Stimulated activated CD4-positive, alpha-beta T cell treated with anti-CD3 and anti-CD28 coated beads, Interleukin-1b, Interleukin-23, amount 100 ng/mL, for 4 hours (primary cell): ENCODE measurements around the gene PYGB.
"Not testable (repeated sequence)": the region's sequence is repeated elsewhere in the genome, so short reads cannot be mapped to it uniquely, and the experiment has no call there.

ENCODE experiments used
- DNase-seq, 2 donors: peaks; one replicate each; pipeline ENCODE4 v3.0.0-alpha.2; 2020; ENCODE audit warnings: low read depth in 2 of 2

The PYGB gene

GRCh38 chr20:25249198-25249931 is 1.5 kb downstream of the PYGB start:
- DNase-seq = no peak

DNA sequence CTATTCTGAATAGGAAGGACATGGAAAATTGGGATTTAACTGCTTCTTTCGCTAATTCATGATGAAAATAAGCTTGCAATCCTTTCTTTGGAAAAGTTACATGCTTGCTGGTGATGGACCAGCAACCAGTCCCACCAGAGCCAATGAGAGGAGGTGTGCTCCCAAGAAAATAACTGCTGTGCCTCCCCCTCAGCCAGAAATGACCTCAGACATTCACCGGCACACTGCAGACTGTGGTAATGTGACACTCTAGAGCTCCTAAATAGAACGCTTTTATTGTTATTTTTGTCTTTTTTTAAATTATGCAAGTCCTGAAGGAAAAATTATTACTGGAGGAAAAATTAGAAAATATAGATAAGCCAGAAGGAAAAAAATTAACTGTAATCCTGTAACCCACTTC is 2.6 kb downstream of the PYGB start:
- DNase-seq = no peak

GRCh38 chr20:25251019-25251418 is 3.1 kb downstream of the PYGB start:
- DNase-seq = no peak

GRCh38 chr20:25251558-25251957 is 3.7 kb downstream of the PYGB start:
- DNase-seq = no peak

DNA sequence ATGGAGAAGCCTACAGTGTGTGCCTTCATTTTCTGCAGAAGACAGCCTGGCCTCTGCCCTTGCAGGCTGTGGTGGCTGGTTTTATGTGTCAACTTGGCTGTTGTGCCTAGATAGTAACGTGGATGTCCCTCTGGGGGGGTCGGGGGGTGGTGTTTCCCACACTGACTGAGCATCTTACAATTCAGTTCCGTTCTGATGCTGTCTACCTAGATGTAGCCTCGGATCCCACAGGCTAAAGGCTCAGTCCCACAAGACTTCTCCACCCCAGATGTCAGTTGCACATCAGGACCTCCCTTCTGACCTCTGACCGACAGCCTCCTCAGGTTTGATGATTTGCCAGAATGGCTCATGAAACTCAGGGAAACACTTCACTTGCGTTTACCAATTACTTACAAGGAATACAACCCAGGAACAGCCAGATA is 4.4 kb downstream of the PYGB start:
- no peak for DNase-seq

DNA sequence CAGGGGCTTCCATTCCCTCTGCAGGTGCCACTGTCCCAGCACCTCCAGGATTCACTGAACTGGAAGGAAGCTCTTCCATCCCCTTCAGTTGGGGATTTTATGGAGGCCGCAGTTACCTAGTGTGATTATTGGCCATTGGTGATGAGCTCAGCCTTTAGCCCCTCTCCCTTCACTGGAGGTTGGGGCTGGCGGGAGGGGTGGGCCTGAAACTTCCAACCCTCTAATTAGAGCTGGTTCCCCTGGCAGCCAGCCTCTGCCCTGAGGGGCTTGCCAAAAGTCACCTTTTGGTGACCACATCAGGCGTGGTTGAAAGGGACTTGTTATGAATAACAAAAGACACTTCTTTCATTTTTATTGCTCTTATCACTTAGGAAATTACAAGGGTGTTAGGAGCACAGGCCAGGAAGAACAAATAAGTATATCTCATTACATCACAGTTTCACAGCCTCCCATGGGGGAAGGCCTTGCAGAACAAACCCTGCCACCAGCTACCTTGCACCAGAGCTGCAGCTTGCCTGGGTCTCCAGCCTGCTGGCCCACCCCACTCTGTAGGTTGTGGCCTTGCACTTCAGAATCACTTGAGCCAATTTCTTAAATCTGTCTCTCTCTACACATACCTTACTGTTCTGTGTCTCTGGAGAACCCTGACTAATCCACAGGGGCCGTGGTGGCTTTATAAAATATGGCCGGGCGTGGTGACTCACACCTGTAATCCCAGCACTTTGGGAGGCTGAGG is 5.0 kb downstream of the PYGB start:
- DNase-seq = no peak

DNA sequence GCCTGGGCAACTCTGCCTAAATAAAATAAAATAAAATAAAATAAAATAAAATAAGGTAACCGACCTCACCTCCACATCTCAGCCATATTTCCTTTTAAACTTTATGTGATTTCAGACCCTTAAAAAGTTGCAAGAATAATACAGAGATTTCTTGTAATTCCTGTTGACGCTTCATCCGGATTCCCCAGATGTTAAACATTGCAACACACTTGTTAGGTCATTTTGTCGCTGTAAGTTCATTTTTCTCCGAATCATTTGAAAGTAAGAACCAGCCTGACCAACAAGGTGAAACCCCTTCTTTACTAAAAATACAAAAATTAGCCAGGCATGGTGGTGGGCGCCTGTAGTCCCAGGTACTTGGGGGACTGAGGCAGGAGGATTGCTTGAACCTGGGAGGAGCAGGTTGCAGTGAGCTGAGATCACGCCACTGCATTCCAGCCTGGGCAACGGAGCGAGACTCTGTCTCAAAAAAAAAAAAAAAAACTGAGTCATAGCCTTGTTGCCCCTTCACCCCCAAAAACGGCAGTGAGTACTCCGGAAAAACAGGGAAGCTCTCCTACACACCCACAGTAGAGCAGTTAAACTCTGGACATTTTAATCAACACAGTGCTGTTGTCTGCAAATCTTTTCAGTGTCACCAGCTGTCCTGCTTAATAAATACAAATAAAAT is 5.9 kb downstream of the PYGB start:
- DNase-seq = no peak

DNA sequence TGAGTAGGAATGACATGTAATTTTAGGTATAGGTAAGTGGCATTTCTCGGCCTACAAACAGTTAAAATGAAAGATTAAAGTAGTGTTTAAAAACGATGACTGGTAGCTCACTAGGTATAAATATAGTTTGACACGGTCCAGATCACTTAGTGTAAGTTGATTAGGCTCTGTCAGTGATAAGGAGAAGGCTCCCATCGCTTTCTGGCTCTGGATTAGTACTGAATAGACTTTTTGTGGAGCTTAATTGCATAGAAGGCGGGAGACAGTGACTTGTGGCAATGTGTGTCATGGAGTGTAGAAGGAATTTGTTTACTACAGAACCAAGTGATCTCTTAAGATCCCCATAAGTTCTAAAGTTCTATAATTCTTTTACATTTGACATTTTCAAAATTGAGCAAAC is 6.7 kb downstream of the PYGB start:
- DNase-seq = no peak

DNA sequence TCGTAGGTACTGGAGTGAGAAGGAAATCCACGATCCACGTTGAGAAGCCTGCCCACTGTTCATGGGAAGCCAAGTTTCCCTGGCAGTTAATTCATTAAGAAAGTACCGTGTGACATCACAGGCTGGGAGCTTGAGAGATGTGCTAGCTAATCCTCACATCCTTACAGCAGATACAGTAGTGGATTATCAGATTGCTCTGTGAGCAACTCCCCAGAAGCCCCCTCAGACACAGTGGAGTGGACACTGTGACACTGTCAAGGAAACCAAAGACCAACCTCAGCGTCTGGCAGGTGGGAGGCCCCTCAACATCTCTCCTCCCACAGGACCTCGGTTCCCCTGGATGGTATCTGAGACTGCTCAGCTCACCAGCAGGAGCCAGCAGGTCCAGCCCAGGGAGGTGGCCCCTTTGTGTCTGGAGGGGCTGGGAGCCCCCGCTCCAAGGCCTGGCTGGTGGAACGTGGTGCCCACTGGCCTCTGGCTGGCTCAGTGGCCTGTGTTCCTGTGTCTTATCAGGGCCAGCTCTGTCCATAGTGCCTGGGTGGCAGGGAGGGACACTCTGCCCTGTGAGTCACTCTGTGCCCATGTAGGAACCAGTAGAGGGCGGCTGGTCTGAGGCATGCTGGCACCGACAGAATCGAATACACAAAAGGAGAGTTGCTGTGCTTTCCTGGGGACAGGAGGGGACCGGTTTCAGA is 7.2 kb downstream of the PYGB start:
- DNase-seq = no peak

GRCh38 chr20:25256226-25256859 is 8.5 kb downstream of the PYGB start:
- no peak for DNase-seq

- no peak for DNase-seq
These were observed 9.2 kb downstream of the PYGB start for GRCh38 chr20:25257130-25257529.

DNA sequence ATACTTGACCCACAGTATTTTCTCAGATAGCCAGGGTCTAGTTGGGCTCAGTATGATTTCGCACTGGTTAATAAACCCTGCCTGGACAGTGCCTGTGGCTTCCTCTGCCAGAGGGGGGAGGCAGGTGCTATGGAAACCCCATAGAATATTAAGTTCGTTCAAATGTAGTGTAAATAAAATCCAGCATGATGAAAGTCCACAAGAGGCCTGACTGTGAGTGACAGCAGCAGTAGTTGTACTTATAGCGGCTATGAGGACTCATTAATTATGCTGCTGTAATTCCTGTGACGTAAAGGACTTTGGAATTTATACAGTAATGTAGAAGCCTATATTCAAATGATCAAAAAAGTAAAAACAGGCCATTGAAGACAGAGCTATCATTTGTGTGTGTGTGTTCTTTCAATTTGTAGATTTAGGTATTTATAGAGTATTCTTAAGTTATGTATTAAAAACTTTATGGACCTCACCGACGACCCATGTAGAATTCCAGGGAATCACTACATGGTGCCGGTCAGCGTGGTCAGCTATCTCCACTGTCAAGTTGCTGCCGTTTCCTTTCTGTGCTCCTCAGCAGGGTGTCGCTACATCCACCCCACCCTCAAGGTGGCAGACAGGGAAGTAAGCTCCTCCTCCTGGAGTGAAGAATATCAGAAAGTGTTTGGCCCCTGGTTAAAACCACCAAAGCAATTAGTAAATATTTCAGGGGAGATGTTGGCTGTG is 10.0 kb downstream of the PYGB start:
- DNase-seq = no peak

DNA sequence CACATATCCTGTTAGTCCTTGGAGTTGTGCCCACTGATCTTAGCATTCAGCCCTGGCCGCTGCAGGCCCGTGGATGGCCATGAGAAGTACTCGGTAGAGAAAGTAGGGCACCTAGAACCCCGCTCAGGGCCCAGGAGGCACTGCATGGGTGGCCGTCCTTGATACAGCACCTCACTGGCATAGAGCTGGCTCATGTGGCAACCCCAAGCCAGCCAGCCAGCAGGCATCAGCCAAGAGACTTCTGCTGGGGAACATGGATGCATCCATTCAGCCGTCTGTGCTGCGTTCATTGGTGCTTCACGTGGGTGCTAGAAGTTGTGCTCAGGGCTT is 10.6 kb downstream of the PYGB start:
- DNase-seq = no peak

DNA sequence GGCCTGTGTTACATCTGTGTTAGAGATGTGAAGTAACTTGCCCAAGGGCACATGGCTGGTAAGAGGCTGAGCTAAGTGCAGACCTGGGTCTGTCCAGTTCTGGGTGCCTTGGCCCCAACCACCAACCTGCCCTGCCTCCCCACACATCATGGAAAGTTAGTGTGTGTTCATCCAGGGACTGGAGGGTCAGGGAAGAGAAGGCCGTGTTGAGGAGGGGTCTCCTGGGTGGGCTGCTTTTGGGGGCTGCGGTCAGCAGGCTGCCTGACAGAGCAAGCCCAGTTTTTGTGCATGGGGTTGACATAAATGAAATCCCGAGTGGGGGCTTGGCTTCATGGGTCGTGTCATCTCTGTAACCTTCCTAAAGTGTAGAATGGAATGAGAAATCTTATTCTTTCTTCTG is 10.9 kb downstream of the PYGB start:
- no peak for DNase-seq

DNA sequence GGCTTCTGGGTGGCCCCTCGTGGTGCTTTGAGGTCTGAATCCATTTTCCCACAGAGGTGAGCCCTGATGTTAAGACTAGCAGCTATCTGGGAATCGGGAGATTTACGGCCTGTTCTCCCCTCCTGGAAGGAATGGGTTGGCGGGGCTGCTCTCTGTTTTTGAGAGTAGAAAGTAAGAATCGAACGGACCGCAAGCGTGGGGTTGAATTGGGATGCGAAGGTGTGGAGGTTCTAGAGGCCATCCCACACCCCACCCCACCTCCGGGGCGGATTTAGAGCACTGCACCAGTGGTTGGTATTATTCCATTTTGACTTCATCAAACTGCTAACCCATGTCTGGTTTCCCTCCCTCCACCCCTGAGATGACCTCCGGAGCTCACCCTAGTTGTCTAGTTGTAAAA is 11.5 kb downstream of the PYGB start:
- DNase-seq = no peak

DNA sequence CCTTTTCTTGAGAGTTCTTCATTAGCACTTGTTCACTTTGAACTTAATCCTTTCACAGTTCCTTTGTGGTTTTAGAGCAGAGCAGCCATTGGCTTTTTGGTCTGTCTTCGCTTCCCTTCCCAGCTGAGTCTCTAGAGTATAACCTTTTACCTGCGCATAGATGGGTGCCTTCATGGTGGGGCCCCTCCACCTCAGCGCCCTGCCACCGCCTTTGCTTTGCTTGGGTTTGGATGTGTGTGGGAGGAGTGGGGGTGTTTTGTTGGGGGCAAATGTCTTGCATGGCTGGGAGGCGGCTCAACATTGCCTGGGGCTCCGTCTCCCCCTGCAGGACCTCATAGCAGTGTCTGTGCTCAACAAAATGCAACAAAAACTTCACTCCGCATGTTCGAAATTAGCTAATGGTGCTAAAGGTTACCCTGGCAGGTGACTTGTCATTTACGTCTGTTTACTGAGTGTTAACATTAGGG is 11.9 kb downstream of the PYGB start:
- DNase-seq = no peak

GRCh38 chr20:25260770-25261437 is 13.0 kb downstream of the PYGB start:
- DNase-seq = not testable (repeated sequence)

GRCh38 chr20:25269057-25269832 is 21.4 kb downstream of the PYGB start:
- DNase-seq = no peak

DNA sequence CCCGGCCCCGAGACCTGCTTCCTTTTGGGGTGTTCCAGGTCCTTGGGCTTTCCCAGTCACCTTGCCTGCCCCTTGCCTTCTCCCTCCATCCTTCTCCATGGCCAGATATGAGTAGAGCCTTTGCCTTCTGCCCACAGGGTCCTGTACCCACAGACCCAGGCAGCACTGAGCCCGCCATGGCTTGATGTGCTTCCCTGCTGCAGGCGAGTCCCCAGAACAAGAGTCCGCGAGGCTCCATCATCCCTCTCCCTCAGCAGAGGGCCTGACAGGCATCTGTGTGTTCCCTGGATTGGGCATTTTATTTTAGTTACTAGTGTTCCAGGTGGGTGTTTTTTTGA is 21.9 kb downstream of the PYGB start:
- DNase-seq = no peak

DNA sequence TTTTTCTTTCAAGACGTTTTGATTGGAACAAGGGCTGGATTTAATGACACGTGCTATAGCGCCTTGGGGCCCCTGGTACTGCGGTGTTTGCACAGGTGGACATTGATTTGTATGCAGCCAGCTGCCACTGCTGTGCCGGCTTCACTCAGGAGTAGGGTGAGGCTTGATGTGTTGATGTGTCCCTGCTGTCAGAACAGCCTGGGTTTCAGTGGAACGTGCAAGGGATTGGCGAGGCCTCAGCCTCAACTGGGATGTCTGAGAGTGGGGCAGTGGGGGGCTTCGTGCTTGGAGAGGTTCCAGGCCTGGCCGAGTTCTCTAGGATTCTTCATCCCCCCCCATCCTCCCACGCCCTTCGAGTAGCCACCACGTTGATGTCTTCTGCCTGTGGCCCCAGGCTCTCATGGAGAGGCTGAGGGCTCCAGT is 23.0 kb downstream of the PYGB start:
- no peak for DNase-seq
